ENCODE measurements around the gene RNASE8.

The RNASE8 gene

DNA sequence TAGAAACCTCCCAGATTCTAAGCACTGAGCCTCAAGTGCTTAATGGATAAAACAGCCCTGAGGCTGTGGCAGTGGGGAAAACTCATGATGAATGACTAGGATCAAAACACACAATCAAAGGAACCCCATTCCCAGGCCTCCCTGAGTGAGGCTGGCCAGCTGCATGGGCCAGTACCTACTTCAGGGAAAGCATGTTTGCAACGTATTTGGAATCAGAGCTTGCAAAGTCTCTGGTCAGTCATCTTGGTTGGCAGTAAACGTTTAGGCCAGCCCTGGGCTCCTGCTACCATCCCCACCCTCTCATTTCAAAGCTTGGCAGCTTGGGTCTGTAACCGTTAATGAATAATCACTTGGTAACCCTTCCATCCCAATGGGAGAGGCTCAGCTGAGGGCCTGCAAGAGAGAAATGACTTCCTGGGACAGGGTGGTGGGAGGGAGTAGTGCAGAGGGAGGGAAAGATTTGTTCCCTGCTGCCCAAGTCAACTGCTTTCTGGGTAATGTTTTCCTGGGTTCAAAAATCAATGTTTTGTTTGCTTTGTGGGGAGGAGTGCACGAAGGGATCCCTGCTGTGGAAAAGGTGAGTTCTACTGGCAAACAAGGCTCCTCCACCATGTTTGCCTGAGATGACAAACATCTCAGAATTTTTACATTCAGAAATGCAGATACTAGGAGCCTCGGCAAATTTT lies 2.0 kb upstream of the RNASE8 start:
- TF ChIP-seq, protein P1, sequence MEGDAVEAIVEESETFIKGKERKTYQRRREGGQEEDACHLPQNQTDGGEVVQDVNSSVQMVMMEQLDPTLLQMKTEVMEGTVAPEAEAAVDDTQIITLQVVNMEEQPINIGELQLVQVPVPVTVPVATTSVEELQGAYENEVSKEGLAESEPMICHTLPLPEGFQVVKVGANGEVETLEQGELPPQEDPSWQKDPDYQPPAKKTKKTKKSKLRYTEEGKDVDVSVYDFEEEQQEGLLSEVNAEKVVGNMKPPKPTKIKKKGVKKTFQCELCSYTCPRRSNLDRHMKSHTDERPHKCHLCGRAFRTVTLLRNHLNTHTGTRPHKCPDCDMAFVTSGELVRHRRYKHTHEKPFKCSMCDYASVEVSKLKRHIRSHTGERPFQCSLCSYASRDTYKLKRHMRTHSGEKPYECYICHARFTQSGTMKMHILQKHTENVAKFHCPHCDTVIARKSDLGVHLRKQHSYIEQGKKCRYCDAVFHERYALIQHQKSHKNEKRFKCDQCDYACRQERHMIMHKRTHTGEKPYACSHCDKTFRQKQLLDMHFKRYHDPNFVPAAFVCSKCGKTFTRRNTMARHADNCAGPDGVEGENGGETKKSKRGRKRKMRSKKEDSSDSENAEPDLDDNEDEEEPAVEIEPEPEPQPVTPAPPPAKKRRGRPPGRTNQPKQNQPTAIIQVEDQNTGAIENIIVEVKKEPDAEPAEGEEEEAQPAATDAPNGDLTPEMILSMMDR (conservative IDR thresholded peaks at IDR 0.05; ENCODE audit: low read depth, low read length), result no peak
- no peak overlapping the region for H3K4me3 ChIP-seq (ENCODE audit: low read length)
- no peak for DNase-seq (ENCODE audit: low read depth)

DNA sequence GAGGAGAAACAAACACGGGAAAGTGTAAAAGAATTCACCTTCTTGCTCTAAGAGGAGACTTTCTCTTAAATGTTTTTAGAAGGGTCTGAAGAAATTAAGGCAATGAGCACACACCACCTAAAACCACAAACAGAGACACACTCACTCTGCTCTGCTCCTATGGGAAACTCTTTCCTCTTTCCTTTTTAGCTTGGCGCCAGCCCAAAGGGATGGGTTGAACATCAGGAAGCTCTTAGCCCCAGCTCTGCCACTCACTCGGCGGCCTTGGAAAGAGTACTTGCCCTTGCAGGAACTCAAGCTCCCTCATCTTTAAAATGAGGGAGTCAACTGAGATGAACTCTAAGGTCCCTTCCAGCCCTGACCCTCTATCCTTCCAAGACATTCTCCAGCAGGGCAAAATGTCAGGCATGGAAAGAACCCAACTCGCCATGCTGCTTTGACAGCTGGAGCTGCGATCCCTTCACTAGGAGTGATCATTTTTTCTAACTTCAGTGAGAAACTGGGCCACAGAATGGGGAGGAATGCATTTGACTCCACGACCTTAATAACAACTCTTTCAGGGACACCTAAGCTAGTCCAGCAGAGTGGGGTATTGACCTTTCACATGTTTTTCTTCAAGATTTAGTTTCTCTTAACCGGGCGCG lies 980 bp upstream of the RNASE8 start:
- no peak overlapping the region for H3K4me3 ChIP-seq (ENCODE audit: low read length)
- DNase-seq (ENCODE audit: low read depth), result no peak
- TF ChIP-seq, protein P1 (conservative IDR thresholded peaks at IDR 0.05; ENCODE audit: low read depth, low read length), result no peak

DNA sequence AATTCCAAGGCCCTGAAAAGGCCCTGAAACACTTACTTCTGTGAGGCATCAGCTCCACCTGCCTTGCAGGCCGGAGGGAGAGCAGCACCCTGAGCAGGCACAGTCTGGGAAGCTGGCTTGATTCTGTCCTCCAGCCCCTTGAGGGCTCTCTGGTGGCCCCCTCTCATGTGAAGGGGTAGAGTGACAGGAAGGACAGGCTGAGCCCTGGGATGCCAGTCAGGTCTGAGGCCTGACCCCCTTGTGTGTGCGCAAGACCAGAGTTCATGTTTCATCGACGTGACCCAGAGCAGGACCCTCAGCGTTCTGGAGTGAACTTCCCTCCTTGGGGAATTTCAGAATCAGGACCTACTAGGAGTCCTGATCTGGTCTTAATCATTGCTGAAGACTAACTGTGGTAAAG lies 1.3 kb downstream of the RNASE8 start:
- TF ChIP-seq, protein P1 (conservative IDR thresholded peaks at IDR 0.05; ENCODE audit: low read depth, low read length), result no peak
- DNase-seq (ENCODE audit: low read depth), result no peak

DNA sequence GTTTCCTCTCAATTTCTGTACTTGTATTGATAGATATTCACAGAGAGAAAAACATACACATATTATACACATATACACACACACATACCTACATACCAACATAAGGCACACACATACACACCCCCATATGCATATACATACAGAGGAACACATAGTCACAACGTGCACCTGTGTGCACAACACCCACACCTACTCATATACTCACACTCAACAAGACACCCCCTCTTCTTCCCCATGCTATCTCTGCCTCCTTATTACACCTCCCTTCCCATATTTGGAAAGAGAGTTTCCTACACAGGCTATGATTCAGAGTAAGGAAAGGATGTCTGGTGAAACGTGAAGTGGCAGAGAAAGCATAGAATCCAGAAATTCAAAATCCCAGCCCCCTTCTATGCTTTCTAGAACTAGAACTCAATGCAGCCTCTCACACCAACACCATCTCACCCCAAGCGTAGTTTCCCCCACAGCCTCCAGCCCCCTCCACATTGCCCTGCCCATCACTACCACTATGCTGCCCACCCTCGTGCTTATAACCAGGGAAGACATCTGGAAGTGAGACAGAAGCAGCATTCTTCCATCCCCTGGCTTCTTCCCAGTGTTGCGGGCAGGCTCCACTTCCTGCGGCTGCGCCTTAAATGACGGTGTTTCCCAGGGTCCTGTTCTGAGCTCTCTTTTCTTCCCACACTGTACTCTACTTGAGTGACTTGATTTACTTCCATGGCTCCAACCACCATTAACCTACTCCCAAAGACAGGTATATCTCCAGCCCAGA lies 2.4 kb downstream of the RNASE8 start:
- TF ChIP-seq, protein P1 (conservative IDR thresholded peaks at IDR 0.05; ENCODE audit: low read depth, low read length), result no peak
- no peak overlapping the region for H3K4me3 ChIP-seq (ENCODE audit: low read length)
- no peak for DNase-seq (ENCODE audit: low read depth)

More for the DNA sequence above, 1.3 kb downstream of the RNASE8 start:
- no peak overlapping the region for H3K4me3 ChIP-seq (ENCODE audit: low read length)

DNA sequence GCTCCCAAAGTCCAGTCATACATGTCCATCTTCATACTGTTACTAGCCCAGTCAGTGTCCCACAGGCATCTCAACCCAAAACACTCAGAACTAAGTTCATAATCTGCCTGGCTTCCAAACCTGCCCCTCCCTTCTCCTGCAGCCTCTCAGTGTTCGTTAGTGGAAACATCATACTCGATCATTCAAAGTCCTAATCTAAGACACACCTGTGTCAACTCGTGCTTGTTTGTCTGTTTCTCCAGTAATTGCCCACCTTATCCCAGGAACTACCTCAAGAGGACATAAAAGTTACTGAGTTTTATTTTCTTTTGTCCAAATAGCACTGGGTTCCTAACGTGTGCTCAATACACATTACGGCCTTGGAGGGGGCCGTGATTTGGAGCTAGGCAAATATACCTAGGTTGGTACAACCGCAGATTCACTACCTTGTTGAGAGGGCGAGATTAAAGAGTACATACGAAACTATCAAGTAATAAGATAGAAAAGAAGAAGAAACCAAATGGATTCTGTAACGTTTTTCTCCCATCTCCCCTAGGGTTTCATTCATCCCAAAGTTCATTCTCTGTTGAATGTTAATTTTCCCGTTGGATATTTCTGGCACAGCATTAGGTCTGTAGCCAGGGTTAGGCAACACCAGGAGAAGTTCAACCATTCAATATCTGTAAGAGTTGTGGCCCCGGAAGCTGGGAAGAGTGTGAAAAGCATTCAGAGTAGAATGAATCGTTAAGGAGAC lies 3.2 kb downstream of the RNASE8 start:
- H3K4me3 ChIP-seq (ENCODE audit: low read length), result no peak overlapping the region
- TF ChIP-seq, protein P1 (conservative IDR thresholded peaks at IDR 0.05; ENCODE audit: low read depth, low read length), result no peak
- DNase-seq (ENCODE audit: low read depth), result no peak

DNA sequence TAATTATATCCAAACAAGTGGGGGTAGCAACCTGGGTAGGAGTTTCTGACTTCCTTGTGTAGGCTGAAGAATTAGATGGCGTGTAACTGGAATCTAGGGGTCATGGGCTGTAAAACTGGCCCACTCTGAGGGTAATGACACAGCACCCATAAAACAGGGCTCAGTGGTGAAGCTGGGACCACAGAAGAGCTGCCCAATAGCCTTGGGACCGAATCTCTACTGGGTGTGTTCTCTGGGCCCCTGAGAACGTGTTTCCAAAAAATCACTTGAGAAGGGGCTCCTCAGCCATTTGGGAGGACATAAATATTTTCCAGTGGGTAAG lies 3.7 kb downstream of the RNASE8 start:
- H3K4me3 ChIP-seq (ENCODE audit: low read length), result no peak overlapping the region
- no peak for DNase-seq (ENCODE audit: low read depth)
- TF ChIP-seq, protein P1 (conservative IDR thresholded peaks at IDR 0.05; ENCODE audit: low read depth, low read length), result no peak
